ENCODE measurements around the gene ACD.

DNA sequence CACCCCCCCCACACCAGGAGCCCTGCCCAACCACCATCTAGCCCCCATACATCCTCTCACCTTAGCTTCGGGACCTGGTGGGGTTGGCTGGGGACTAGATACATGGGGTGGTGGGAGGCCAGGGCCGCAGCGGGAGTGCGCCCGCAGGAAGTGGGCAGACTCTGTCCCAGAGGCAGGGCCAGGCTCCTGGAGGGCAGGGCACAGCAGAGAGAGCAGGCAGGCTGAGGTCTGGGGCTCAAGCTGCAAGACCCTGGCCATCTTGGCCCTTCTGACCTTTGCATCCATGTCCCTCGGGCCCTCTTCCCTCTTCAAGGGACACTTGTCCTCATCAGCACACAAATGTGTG is 3.8 kb upstream of the ACD start:
- TF ChIP-seq EP300 (IDR thresholded peaks at IDR 0.05; ENCODE audit: borderline replicate concordance in 1 of 2, low read depth in 2 of 2, low read length in 2 of 2) (no peak), CTCF (IDR thresholded peaks at IDR 0.05; ENCODE audit: control extremely low read depth in 1 of 3, insufficient read depth in 1 of 3, low read depth in 1 of 3, low read length in 3 of 3) (no peak), RNF2 (IDR thresholded peaks at IDR 0.05; ENCODE audit: borderline replicate concordance, low read depth, low read length, missing control alignments, poor library complexity, severe bottlenecking) (no peak), RAD21 (IDR thresholded peaks at IDR 0.05 in 1 of 2, conservative IDR thresholded peaks at IDR 0.05 in 1 of 2; ENCODE audit: low read depth in 2 of 2, low read length in 2 of 2) (no peak), CEBPB (IDR thresholded peaks at IDR 0.05; ENCODE audit: low read depth, low read length) (no peak), RFX5 (IDR thresholded peaks at IDR 0.05; ENCODE audit: borderline replicate concordance, low read depth, low read length) (no peak), ATF2 (IDR thresholded peaks at IDR 0.05; ENCODE audit: low read length) (no peak), RXRA (IDR thresholded peaks at IDR 0.05; ENCODE audit: insufficient read depth, low read depth, low read length) (no peak), SIX5 (IDR thresholded peaks at IDR 0.05; ENCODE audit: low read depth, low read length) (no peak), JUND (IDR thresholded peaks at IDR 0.05; ENCODE audit: low read length) (no peak), JUN (IDR thresholded peaks at IDR 0.05; ENCODE audit: low read depth, low read length) (no peak), GTF2F1 (IDR thresholded peaks at IDR 0.05; ENCODE audit: borderline replicate concordance, low read depth, low read length) (no peak), SUZ12 (IDR thresholded peaks at IDR 0.05; ENCODE audit: low read length) (no peak), SIN3A (conservative IDR thresholded peaks at IDR 0.05 in 1 of 2, IDR thresholded peaks at IDR 0.05 in 1 of 2; ENCODE audit: low read depth in 1 of 2, low read length in 2 of 2) (no peak)
